GM19351 (cell line): ENCODE results near the gene ABCA4.

Experiments used
- ATAC-seq: cut with Tn5 transposase; IDR thresholded peaks from one replicate; pipeline ENCODE4 v1.9.1; 2021; ENCODE audit warnings: mild to moderate bottlenecking, moderate library complexity; ENCODE audit not compliant: unreplicated experiment

Gene ABCA4

GRCh38 chr1:94031154-94031553 is 89.8 kb downstream of the ABCA4 start:
- no peak for ATAC-seq

DNA sequence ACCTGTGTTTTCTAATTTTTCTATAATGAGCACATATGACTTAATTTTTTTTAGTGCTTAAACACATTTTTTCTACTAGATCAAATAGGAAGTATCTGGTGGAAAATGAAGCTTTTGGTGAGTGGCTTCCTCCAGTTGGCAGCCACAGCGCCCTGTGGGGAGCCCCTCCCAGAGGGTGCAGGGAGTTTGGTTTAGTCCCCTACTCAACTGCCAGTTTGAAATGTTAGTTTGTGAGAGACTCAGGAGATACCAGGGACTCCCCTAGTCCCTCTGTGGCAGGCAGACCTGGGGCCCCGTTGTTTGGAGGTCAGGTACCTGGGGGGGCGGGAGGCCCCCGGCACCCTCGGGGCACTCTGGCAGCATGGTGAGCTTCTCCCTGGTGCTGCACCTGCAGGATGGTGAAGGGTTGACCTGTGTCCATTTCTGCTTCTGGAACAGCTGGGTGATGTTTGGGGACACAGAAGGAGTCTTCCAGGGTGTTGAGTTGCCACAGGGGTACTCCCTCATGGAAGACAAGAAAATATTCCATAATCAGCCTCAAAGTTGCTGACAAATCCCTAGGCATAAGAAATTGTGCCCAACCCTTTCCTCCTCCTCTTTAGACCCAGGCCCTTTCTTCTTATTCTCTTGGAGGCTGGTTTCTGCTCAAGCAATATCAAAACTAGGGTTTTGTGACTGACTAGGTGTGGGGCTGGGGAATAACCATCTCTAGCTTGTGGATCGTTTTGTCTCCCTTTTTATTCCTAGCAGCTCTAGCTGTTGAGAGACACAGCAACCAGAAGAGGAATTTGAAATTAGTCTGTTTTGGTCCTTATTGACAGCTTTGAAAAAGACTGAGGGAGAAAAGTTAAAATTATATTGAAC is 91.6 kb downstream of the ABCA4 start:
- ATAC-seq = no peak

GRCh38 chr1:94027721-94028515 is 93.0 kb downstream of the ABCA4 start:
- ATAC-seq = no peak

- ATAC-seq = no peak
Measured at GRCh38 chr1:94026619-94027380, 94.1 kb downstream of the ABCA4 start.

- peak; percentile 57 for ATAC-seq
Measured at GRCh38 chr1:94025383-94026340, 95.3 kb downstream of the ABCA4 start.

- no peak for ATAC-seq
Measured at GRCh38 chr1:94024104-94024792, 96.7 kb downstream of the ABCA4 start.

GRCh38 chr1:94022471-94023189 is 98.3 kb downstream of the ABCA4 start:
- no peak for ATAC-seq

DNA sequence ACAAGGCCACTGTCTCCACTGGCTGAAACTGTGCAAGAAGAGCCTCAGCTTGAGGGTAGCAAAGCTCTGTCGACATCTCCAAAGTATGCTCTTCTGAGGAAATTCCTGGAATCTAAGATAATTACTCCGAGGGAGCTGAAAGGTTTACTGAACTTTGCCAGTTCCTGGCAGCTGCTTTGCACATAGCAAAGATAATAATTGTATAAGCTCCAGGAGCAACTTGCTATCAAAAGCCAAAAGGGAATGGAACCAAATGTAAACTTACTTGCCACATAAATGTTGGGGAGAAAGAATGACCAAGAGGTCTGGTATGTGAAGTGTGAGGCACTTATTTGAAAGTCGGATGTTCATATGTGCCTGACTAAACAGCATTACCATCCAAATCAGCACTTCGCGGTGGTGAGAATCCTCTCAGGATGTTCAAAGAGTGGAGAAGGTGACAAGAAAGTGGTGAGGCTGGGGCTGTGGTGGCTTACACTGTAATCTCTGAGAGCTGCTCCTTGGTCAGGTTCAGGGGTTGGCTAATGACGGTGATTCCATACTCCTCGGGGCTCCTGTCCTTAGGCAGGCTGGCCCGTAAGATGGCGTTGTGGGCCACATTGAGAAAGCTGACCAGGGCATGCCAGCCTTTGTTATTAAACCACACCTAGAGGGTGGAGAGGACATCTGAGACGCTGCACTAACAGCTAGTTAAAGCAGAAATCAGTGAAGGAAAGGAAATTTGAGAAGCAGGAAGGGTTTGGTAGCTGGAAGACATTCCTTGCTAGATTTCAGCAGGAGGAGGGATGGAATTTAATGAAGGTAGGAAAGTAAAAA is 100.0 kb downstream of the ABCA4 start:
- no peak for ATAC-seq

- no peak for ATAC-seq
Measured at GRCh38 chr1:94019327-94019726, 101.6 kb downstream of the ABCA4 start.

DNA sequence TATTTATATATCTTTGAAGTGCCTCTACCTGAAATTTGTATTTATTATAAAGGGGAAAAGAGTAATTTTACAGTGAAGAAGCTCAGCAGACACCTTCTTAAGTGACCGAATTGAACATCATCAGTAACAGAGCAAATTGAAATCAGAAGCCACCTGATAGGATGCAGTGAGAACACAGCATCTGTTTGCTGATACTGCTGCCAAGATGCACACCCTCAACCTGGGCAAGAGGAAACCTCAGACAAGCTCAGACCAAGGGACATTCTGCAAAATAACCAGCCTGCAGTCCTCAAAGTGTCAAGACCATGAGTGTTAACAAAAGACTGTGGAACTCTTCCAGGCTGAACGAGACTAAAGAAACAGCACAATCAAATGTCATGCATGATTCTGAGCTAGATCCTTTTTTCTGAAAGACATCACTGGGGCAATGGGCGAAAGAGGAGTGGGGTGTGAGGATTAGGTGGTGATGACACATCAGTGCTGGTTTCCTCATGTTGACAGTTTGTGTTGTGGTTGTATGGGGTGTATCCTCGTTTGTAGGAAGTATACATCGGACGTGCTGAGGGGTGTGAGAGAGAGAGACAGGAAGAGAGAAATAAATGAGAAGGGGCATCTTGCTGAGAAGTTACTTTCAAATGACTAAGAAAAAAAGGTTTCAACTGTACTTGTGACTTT is 103.7 kb downstream of the ABCA4 start:
- no peak for ATAC-seq

- no peak for ATAC-seq
Measured at GRCh38 chr1:94015489-94015817, 105.5 kb downstream of the ABCA4 start.

- no peak for ATAC-seq
Measured at GRCh38 chr1:94014635-94015488, 106.1 kb downstream of the ABCA4 start.

DNA sequence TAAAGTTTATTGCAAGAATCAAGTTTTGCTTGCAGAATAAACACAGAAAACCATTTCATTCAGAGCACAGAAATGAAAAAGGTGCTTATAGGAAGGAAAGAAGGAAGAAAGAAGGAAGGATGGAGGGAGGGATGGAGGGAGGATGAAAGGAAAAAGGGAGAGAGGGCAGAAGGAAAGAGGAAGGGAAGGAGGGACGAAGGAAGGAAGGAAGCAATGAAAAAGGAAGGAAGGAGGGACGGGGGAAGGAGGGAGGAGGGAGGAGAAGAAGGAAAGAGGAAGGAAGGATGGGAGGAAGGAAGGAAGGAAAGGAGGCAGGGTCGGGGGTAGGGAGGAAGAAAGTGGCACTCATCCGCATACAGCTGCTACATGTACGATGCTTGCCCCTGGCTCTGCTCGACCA is 106.9 kb downstream of the ABCA4 start:
- no peak for ATAC-seq

GRCh38 chr1:94013367-94013878 is 107.5 kb downstream of the ABCA4 start:
- ATAC-seq = no peak

GRCh38 chr1:94012708-94013366 is 108.1 kb downstream of the ABCA4 start:
- ATAC-seq = no peak
